HT-29 (cell line): ENCODE results near the gene PCDH9. TPM values are rescaled to one million over a fixed set of nuclear protein-coding genes. Genes with fewer than 3 reads are reported as not detected.
"Not testable (repeated sequence)": the region's sequence is repeated elsewhere in the genome, so short reads cannot be mapped to it uniquely, and the experiment has no call there.

Source experiments
- DNase-seq: peaks from one replicate; pipeline ENCODE4 v3.0.0-alpha.2; 2015; ENCODE audit warnings: low spot score
- total RNA-seq: library from RNA; depleted of rRNA; stranded (reverse); fragments of >200 nt; shearing (Covaris generic); gene quantifications from 2 replicates; pipeline ENCODE4 v1.2.3, GENCODE V29; 2014

PCDH9 gene
- total RNA-seq, 1 experiment from 2014 or later, result not detected

DNA sequence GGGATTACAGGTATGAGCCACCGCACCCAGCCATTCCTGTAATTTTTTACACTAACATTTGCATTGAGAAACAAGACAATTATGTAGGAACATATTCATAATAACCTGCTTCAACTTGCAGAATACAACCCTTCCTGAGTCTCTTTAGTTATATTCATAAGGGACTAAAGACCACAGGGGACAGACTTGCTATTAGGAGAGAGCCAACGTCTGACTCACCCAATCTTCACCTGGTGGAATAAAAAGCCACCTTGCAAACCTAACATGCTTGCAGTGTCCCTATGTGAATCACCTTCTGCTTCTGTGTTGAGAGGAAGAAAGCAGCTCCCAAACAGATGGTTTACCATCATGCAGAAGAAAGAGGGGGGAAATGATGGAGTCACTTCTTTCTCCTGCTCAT lies 456.1 kb downstream of the PCDH9 start:
- DNase-seq, result no peak

DNA sequence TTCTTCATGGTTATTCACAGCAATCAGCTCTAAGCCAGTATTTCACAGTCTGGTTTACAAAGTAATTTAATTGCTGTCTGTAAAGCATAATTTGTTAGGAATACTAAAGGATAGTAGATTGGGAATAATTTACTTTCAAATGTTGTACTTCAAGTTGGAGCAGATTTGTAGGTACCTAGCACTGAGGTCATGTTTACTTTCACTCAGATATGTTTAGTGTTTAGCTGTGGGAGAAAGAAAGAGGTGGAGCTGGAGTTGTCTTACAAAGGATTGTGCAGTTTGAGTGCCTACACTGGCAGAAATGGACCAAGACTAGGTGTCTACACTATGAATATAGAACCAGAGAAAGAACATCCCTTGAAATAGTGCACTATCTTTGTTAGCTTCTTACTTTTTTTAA lies 464.6 kb downstream of the PCDH9 start:
- DNase-seq, result peak; percentile 8

DNA sequence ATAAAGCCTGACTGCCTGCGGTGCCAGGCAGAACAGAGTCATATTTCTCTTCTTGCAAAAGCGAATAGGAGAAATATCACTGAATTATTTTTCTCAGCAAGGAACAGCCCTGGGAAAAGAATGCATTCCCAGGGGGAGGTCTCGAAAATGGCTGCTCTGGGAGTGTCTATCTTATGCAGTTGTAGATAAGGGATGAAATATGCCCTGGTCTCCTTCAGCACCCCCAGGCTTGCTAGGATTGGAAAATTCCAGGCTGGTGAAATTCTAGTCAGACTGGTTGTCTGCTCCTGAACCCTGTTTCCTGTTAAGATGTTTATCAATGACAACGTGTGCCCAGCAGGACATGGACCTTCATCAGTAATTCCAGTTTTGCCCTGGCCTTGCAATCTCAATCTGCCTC lies 469.5 kb downstream of the PCDH9 start:
- not testable (repeated sequence) for DNase-seq

DNA sequence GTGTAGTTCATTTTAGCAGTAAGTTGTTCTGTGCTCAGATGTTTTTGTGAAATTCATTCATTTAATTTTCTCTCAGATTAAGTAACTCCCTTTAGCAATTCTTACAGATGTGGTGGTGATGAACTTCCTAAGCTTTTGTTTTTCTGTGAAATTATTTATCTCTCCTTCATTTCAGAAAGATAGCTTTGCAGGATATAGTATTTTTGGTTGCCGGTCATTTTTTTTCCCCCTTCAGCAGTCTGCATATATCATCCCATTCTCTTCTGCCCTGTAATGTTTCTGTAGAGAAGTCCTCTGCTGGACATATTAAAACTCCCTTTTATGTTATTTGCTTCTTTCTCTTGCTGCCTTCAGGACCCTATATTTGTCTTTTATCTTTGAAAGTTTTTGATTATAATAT lies 470.2 kb downstream of the PCDH9 start:
- no peak for DNase-seq

DNA sequence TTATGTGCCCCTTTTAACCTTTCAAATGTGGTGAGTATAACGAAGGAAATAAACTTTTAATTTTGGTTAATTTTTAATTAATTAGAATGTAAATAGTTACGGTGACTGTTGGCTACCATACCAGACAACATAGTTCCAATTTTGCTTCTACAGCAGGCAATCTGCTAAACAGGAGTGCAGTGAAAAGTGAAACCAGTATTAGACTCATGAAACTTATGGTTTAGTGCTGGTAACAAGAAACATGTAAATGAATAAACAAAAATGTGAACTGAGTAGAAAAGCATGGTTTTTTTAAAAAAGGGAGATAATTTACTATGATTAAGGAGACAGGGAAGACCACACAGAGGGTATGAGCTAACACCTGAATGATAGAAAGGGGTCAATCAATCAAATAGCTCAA lies 478.4 kb downstream of the PCDH9 start:
- DNase-seq, result no peak

DNA sequence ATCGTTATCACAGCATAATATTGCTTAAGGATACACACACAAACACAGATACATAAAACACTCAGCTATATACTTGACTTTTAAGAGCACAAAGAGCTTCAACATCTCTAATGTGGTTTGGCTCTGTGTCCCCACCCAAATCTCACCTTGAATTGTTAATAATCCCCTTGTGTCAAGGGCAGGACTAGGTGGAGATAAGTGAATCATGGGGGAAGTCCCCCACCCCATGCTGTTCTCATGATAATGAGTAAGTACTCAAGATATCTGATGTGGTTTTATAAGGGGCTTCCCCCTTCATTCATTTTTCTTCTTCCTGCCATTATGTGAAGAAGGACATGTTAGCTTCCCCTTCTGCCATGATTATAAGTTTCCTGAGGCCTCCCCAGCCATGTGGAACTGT lies 481.4 kb downstream of the PCDH9 start:
- no peak for DNase-seq

DNA sequence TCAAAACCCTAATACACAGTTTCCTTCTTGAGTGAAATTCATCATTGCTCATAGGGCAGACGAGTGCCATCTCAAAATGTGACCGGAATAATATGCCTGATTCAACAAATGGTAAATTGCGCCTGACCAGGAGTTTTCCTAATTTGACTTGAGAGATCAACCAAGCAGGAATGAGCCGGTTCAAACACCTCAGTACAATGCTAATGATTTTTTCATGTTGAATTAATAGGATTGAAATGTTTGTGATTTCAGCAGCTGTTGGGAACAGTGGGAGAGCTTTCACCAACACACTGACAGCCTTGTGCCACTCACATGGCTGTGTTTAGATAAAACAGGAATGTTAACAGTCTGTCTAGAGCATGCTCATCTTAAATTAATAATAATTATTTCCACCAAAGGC lies 484.8 kb downstream of the PCDH9 start:
- no peak for DNase-seq

DNA sequence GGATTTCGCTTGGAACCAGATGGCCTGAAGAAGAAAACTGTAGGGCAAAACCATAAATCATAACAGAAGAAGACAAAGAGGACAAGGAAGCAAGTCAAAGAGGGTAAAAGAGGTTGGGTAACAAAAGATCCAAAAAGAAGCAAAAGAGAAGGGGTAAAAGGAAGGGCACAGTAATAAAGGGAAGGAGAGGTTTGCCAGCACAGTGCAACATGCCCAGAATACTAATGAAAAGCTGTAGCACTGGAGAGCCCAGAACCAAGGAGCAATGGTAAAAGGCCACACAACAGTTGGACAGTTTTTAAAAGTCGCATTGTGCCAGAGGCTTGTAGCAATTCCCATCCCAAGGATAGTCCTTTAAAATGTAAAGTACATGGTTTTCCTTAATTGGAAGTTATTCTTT lies 506.6 kb downstream of the PCDH9 start:
- no peak for DNase-seq

DNA sequence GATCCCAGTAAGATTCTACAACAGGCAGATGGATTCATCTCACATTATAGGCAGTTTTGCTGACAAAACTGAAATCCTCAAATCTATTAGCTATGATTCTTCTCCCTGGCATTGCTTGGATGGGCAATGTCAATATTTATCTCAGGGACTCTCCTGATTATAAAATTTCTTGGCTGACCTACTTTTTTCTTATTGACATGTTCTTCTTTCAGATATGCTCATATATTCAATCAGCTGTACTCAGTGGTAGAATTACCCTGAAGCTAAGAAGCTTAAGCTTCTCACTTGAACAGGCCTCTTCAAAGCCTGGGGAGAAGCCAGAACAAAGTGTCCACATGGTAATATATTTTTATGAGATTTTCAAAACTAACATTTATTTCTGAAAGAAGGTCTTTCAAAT lies 513.6 kb downstream of the PCDH9 start:
- DNase-seq, result no peak

DNA sequence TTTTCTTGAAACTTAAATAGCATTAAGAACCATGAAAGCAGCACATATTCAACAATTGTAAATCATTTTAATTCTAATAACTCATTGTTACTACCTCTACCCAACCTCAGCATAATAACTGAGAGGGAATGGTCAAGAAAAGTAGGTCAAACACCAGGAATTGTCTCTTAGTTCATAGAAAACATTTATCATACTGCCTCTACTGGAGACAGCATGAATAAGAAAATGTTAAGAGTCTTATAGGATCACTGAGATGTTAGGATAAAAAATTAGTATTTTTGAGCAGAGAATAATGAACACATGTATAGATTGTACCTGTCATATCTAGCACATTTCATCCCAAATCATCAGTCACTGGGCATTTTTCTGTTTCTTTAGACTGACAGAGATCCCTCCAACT lies 515.3 kb downstream of the PCDH9 start:
- DNase-seq, result peak; percentile 32

DNA sequence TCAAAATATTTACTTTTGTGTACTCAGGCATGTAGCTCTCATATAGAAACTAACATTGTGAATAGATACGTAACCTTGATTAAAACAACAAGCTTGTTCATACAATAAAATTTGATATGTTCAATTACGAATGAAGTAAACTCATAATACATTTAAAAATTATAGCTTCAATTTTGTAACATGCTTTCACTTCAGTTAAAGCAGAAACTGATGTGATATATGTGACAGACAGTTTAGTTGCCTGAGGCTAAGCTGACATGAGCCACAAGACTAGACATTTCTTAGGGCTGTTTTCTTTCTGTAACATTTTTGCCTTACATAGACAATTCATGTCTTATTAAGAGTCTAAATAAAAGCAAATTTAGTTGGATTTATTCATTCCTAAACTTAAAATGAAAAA lies 526.0 kb downstream of the PCDH9 start:
- DNase-seq, result no peak

DNA sequence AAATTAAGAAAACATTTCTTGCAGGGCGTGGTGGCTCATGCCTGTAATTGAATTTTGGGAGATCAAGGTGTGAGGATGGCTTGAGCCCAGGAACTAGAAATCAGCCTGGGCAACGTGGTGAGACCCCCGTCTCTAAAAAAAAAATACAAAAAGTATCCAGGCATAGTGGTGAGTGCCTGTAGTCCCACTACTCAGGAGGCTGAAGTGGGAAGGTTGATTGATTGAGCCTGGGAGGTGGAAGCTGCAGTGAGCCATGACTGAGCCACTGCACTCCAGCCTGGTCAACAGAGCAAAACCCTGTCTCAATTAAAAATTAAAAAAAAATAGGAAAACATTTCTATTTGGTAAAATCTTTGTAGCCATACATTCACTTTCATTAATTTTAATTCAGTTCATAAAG lies 526.5 kb downstream of the PCDH9 start:
- no peak for DNase-seq

DNA sequence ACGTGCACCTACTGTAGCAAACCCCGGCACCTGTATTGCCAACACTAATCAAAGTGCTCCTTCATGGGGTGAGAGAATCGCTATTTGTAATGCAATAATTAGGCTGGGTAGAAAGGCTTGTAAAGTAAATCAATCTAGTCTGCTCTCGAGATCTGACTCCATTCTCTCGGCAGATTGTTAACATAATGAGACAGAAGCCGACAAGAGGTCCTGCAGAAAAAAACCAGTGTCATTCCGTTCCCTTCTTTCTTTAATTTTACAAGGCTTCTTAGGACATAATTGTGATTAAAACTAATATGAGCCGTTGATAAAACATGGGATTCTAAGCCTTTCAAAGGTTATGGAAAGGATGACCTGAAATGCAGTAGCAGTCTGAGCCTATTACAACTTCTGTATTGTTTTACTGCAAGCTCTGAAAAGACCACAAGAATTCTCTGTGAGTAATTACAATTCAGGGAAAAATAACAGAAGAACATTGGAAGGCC lies 530.0 kb downstream of the PCDH9 start:
- no peak for DNase-seq

DNA sequence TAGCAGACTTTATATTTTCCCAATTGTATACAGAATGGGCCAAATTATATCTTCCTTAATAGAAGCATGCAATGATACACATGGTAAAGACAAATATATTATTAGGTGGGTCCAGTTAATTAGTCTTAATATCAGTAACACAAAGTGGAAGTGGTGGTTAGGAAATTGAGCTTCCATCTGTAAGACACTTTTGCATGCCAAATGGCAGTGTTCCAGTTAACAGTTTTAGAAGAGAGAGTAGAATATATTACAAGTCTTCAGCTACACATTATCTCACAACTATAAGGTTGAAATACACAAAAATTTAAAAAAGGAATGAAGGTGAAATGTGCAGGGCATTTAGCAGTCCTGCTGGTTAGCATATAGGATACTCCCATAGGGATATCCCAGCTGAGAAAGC lies 536.5 kb downstream of the PCDH9 start:
- DNase-seq, result no peak

DNA sequence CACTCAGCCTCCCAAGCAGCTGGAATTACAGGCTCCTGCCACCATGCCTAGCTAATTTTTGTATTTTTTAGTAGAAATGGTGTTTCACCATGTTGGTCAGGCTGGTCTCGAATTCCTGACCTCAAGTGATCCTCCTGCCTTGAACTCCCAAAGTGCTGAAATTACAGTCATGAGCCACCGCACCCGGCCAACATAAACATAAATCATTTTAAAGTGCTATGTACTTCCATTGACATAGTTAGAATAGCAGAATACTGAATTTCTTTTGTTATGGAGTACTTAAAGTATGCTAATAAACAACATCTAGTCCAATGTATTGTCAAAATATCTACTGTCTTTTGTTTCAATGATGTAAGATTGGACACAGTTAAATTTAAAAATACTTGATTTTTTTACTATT lies 539.0 kb downstream of the PCDH9 start:
- DNase-seq, result no peak

DNA sequence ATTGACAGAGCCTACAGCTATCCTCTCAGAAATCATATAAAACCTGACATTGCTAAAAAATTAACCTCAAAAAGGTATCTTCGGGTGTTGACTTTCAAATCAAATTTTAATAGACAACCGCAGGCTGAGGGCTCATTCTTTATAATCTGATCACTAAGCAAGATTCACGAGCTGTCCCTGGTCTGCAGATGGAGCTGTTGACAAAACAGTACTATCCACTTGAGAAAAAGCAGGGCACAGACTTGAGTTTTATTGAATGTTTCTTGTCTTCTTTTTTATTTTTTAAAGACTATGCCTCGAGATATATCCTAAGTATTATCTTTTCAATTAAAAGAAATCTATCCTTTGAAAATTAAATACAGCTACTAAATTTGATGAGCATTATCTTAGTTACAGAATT lies 540.5 kb downstream of the PCDH9 start:
- DNase-seq, result peak; percentile 9

DNA sequence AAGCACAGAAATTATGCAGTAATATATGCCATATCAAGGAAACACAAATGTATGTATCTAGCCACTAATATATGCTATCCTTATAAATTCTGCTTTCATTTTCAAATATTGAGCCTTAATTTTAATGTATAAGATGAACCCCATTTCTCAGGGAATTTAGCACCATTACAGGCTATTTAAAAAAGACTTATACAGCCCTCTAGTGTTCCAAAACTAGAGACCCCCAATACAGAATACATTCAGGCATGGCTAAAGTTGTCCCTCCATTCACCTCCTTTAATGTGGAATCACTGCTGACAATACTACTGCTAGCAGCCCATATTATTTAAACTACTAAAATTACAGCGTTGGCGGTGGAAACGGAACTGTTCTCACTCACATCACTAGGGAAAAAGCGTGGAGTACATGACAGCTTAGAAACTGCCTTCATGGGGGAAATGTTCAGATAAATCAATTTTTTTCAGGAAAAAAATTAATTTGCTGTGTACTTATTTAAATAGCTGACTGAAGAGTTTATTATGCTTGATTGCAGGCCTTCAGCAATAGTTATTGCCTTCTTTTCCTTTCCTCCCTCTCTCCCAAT lies 541.0 kb downstream of the PCDH9 start:
- DNase-seq, result peak; percentile 6

DNA sequence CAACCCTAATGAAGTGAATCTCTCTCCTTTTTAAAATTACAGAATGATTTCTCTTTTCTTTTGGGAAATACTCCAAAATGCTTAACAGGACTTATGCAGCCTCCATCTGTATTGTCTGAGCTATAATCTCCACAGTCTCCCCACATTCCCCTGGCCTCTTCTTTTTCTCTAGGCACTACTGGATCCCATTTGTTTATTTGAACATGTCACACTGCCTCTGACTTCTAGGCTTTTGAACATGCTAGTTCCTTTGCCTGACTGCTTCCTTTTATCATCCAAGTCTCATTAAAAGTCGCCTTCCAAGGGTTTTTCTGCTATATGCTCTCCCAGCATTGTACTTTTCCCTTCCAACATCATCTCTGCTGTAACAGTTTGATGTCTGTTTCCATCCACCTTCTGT lies 548.7 kb downstream of the PCDH9 start:
- no peak for DNase-seq

DNA sequence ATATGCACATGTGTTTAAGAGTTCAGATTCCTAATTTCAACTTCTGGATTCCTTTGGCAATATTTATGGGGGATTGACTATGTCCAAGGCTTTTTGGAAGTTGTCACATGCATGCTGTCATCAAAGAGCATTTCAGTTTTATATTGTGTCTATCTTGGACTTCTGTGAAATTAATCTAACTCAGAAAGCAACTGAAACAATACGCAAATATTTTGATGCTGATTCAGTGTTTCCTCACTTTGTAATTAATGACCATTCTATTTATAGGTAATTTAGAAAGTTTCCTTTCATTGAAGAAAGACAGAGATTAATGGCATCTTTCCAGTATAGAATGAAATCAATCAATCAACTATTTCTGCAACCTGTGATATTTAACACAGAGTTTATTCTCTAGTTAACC lies 550.1 kb downstream of the PCDH9 start:
- DNase-seq, result no peak

DNA sequence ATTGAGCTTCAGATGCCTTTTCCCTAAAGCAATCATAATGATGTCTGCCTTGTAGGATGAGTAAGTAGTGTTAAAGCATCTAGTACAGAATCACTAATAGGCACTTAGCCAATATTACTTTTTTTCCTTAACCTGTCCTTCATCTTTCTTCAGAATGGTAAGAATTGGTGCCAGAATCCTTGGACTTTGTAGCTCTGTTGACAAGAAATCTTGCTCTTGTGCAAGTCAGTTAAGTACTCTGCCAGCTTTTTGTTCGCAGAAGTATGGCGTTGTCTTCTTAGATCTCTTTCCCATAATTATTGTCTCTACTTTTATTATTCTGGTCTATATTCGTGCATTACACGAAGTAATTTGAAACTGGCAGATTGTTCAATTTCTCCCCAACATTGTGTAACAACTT lies 554.5 kb downstream of the PCDH9 start:
- DNase-seq, result no peak

DNA sequence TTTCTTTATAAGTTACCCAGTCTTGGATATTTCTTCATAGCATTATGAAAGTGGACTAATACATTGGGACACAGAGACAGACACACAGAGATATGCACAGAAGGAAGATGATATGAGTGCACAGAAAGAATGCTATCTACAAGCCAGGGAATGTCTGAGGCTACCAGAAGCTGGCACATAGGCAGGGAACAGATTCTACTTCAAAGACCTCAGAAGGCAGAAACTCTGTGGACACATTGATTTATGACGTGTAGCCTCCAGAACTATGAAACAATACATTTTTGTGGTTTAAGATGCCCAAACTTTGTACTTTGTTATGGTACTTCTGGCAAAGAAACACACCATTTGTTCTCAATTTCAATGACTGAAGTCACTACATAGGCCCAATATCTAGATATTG lies 556.7 kb downstream of the PCDH9 start:
- no peak for DNase-seq

DNA sequence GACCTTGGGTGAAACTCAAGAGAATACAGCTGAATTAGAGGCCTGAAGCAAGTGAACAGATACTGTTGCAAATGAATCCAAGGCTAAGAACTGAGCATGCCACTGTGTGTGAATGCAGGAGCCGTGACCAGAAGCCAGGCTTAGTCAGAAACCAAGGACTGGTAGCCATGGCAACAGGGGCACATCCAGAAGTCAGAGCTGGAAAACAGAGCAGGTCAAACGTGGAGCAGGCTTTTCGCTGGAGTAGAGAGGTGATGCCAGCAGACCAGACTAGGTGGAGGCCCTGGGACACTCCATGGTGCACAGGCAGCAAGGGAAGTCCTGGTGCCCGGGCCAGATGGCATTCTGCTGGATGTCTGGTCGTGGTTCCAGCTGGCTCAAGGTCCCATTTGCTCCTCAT lies 564.1 kb downstream of the PCDH9 start:
- DNase-seq, result peak; percentile 42

DNA sequence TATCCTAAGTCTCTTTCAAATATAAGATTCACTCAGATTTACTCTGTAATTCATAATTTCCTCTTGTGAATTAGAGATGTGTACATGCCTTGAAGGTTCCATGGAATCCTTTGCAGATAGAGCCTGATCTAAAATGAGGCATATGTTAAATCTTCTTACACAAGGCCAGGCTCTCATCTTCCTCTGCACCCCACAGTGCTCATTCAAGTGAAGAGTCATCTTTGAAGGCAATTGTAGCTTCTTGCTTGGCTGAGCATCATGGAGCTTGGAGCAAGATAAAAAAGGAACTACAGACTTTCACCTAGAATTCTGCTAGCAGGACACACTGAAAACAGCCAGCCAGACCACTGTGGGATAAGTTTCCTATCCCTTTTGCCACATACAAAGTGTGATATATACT lies 566.4 kb downstream of the PCDH9 start:
- no peak for DNase-seq

DNA sequence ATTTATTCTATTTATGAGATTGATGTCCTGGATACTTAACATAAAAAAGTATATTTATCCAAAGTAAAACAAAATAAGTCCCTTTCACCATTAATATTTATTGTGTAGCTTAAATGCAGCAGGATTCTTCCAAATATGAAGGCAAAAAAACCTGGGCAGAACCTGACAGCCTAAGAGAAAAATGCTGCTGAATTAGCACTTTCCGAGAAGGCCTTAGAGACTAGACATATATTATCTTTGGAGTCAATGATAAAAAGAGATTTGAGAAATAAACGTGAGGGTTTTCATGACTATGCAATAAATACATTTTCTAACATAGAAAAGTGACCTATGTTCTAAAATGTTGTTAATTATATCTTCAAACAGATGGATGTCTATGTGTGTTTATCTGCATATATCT lies 566.9 kb downstream of the PCDH9 start:
- DNase-seq, result no peak
